Epithelial cell of umbilical artery (primary cell): ENCODE measurements around the gene HPD. TPM values are rescaled to one million over a fixed set of nuclear protein-coding genes. Genes with fewer than 3 reads are reported as not detected.

Experiments used
- total RNA-seq: library from RNA; depleted of rRNA; stranded (reverse); fragments of >200 nt; gene quantifications from 2 replicates; pipeline ENCODE4 v1.2.3, GENCODE V29; 2014

HPD gene
- total RNA-seq, result not detected in 2 replicates

GRCh38 chr12:121858662-121859572 is at the start of gene HPD:
TSS of gene HPD (minus strand) at chr12:121858859. CDS start at chr12:121858823, 36 bp downstream.

GRCh38 chr12:121888478-121889273 is 30.0 kb upstream of the HPD start, which contains the start of gene PSMD9:
TSS of gene PSMD9 (plus strand) at chr12:121888790. CDS start at chr12:121888857, 67 bp downstream.

GRCh38 chr12:121803861-121804416 is 54.7 kb downstream of the HPD start, which contains the start of gene SETD1B:
TSS of gene SETD1B (plus strand) at chr12:121804009. CDS start at chr12:121804738, 729 bp downstream.

GRCh38 chr12:121793440-121793837 is 65.2 kb downstream of the HPD start, which contains the start of gene RHOF:
TSS of gene RHOF (minus strand) at chr12:121793688. CDS start at chr12:121793633, 55 bp downstream.

Other genes with a start within 250 kb of the HPD start
- gene ORAI1, start 232.3 kb downstream of the HPD start, total RNA-seq, result 17.2 and 18.5 TPM in 2 replicates
- gene MORN3, start 189.2 kb downstream of the HPD start, total RNA-seq, result 0.91 and 0.97 TPM in 2 replicates
- 8.2 and 8.8 TPM in 2 replicates for gene TMEM120B, start 146.1 kb downstream of the HPD start, total RNA-seq
- 5.2 and 7.0 TPM in 2 replicates for gene RHOF, start 65.2 kb downstream of the HPD start, total RNA-seq
- 1.6 and 1.7 TPM in 2 replicates for gene SETD1B, start 54.9 kb downstream of the HPD start, total RNA-seq
- 47.4 and 127 TPM in 2 replicates for gene PSMD9, start 29.9 kb upstream of the HPD start, total RNA-seq
- 0.97 and 1.4 TPM in 2 replicates for gene CFAP251, start 59.7 kb upstream of the HPD start, total RNA-seq
- 5.5 and 10.2 TPM in 2 replicates for gene BCL7A, start 163.0 kb upstream of the HPD start, total RNA-seq
- gene MLXIP, start 219.9 kb upstream of the HPD start, total RNA-seq, result 10.7 and 10.9 TPM in 2 replicates